ENCODE data around the gene PNMT. TPM values are rescaled to one million over a fixed set of nuclear protein-coding genes. Genes with fewer than 3 reads are reported as not detected.
A peak's percentile ranks its signal among the peaks of the same experiment; 100 is the strongest.

PNMT gene
- total RNA-seq, 4 donors from 2014 or later = 1.4 to 28.1 (median 1.8) TPM

DNA sequence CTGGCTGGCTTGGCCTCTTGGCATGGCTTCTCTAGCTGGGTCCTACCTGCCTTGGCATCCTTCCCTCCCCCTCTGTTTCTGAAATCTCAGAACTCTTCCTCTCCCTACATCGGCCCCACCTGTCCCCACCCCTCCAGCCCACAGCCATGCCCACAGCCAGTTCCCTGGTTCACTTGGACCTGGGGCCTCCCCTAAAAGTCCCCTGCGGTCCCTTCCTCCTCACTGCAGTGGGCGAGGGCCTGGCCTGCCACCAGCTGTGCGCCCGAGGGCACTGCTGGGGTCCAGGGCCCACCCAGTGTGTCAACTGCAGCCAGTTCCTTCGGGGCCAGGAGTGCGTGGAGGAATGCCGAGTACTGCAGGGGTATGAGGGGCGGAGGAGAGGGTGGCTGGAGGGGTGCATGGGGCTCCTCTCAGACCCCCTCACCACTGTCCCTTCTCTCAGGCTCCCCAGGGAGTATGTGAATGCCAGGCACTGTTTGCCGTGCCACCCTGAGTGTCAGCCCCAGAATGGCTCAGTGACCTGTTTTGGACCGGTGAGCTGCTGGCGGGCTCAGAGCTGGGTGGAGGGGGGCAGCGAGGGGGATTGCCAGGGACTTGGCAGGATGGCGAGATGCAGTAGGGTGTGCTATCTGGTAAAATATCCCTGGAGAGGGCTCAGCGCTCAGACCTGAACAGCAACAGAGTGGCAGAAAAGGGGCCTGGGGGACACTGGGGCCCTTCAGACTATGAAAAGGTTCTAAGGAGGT, 48.0 kb downstream of the PNMT start:
- no peak for DNase-seq
- H3K36me3 ChIP-seq = peaks cover 0 to 91% (median 0%) of the 10 kb centered on the region in 3 donors

DNA sequence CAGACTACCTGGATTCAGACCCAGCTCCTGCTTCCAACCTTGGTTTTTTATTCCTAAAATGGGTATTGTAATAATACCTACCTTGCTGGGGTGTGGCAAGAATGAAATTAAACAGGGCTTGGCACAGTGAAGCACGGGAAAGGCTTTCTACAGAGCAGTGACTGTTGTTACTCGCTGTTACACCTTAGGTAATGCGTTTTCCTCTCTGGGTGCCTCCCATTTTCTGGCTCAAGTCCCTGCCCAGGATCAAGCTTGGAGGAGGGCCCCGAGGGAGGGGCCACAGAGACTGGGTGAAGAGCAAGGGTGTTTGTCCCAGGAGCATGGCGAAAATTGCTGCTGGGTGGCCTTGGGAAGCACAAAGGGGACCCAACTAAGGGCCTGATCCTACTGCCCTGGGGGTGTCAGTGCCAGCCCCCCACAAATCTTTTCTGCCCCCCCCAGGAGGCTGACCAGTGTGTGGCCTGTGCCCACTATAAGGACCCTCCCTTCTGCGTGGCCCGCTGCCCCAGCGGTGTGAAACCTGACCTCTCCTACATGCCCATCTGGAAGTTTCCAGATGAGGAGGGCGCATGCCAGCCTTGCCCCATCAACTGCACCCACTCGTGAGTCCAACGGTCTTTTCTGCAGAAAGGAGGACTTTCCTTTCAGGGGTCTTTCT, 48.8 kb downstream of the PNMT start:
- no peaks in the 10 kb centered on the region for H3K27me3 ChIP-seq
- peaks cover 0 to 12% (median 0%) of the 10 kb centered on the region in 4 donors for H3K4me1 ChIP-seq
- DNase-seq = peak in 1 of 3 donors; percentile 61
- TF ChIP-seq POLR2A (IDR thresholded peaks at IDR 0.05) = peak in 1 of 2 donors; percentile 16
- TF ChIP-seq, protein P1, sequence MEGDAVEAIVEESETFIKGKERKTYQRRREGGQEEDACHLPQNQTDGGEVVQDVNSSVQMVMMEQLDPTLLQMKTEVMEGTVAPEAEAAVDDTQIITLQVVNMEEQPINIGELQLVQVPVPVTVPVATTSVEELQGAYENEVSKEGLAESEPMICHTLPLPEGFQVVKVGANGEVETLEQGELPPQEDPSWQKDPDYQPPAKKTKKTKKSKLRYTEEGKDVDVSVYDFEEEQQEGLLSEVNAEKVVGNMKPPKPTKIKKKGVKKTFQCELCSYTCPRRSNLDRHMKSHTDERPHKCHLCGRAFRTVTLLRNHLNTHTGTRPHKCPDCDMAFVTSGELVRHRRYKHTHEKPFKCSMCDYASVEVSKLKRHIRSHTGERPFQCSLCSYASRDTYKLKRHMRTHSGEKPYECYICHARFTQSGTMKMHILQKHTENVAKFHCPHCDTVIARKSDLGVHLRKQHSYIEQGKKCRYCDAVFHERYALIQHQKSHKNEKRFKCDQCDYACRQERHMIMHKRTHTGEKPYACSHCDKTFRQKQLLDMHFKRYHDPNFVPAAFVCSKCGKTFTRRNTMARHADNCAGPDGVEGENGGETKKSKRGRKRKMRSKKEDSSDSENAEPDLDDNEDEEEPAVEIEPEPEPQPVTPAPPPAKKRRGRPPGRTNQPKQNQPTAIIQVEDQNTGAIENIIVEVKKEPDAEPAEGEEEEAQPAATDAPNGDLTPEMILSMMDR (IDR thresholded peaks at IDR 0.05) = no peak
- H3K36me3 ChIP-seq = peaks cover 0 to 91% (median 0%) of the 10 kb centered on the region in 3 donors
- peak overlapping the region in 3 of 4 donors; percentile 40 to 72 (median 50) for H3K27ac ChIP-seq
- no peaks in the 10 kb centered on the region for H3K9me3 ChIP-seq
- no peak overlapping the region for H3K4me3 ChIP-seq

More for the DNA sequence above, 48.0 kb downstream of the PNMT start:
- no peak overlapping the region for H3K4me3 ChIP-seq
- H3K4me1 ChIP-seq = peaks cover 0 to 12% (median 0%) of the 10 kb centered on the region in 4 donors
- H3K27ac ChIP-seq = peak overlapping the region in 3 of 4 donors; percentile 40 to 72 (median 50)
- no peaks in the 10 kb centered on the region for H3K9me3 ChIP-seq
- no peaks in the 10 kb centered on the region for H3K27me3 ChIP-seq
- TF ChIP-seq, protein P1 (IDR thresholded peaks at IDR 0.05) = no peak
- TF ChIP-seq POLR2A (IDR thresholded peaks at IDR 0.05) = no peak

DNA sequence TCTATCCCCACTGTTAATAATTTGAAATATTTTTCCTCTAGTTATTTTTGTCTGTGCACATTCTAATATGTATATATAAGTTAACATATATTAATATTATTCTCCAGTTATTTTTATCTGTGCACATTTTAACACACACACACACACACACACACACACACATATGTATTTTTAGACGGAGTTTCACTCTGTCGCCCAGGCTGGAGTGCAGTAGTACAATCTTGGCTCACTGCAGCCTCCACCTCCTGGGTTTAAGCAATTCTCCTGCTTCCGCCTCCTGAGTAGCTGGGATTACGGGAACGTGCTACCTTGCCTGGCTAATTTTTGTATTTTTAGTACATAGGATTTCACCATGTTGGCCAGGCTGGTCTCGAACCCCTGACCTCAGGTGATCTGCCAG, 49.4 kb downstream of the PNMT start:
- Histone ChIP-seq H3K4me3 (no peak overlapping the region), H3K9me3 (no peaks in the 10 kb centered on the region), H3K27ac (no peak overlapping the region), H3K27me3 (no peaks in the 10 kb centered on the region), H3K4me1 (peaks cover 0 to 12% (median 0%) of the 10 kb centered on the region in 4 donors), H3K36me3 (peaks cover 0 to 87% (median 0%) of the 10 kb centered on the region in 3 donors)
- DNase-seq = no peak
- TF ChIP-seq, protein P1 (IDR thresholded peaks at IDR 0.05) = no peak
- TF ChIP-seq POLR2A (IDR thresholded peaks at IDR 0.05) = no peak

DNA sequence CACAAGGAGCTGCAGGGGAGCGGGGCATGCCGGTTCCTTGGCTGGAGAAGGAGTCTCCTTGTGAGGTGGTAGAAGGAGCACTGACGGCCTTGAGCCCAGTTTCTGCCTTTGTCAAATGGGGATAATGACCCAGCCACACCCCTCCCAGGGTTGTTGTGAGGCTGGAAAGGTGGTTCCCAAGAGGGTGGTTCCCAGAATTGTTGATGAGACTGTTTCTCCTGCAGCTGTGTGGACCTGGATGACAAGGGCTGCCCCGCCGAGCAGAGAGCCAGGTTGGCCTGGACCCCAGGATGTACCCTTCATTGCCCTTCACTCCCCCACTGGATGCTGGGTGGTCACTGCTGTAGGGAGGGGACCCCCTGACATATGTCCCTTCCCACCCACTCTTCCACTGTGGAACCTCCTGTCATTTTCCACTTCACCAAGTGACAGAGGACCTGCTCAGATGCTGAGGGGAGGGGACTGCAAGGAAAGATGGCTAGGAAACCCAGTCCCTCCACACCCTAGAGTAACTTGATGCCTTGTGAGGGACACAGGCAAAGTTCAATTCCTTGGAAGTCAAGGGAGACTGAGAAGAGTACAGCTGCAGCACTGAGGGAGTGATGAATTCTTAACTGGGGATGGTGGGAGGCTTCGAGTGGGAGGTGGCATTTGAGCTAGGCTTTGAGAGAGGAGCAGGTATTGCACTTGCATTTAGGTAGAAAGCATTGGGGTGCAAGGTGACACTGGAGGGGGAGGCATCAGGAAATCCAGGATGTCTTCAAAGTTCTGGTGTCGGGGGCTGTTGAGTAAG, 51.5 kb downstream of the PNMT start:
- H3K27me3 ChIP-seq = no peaks in the 10 kb centered on the region
- H3K9me3 ChIP-seq = no peaks in the 10 kb centered on the region
- DNase-seq = no peak
- no peak for TF ChIP-seq POLR2A (IDR thresholded peaks at IDR 0.05)
- TF ChIP-seq, protein P1 (IDR thresholded peaks at IDR 0.05) = no peak
- no peak overlapping the region for H3K27ac ChIP-seq
- H3K36me3 ChIP-seq = peaks cover 0 to 86% (median 0%) of the 10 kb centered on the region in 3 donors
- no peak overlapping the region for H3K4me3 ChIP-seq
- peaks cover 0 to 12% (median 0%) of the 10 kb centered on the region in 4 donors for H3K4me1 ChIP-seq

Other genes starting within 250 kb of the PNMT start
- gene MED1, start 217.2 kb upstream of the PNMT start, total RNA-seq = 10 to 100 TPM; 22.5 to 41.0 (median 36.8) TPM
- gene CDK12, start 207.0 kb upstream of the PNMT start, total RNA-seq = 100 to 1,000 TPM in 1 of 4 donors, 10 to 100 TPM in 3; 55.3 to 132 (median 81.2) TPM
- gene NEUROD2, start 60.5 kb upstream of the PNMT start, total RNA-seq = not detected
- gene PPP1R1B, start 41.5 kb upstream of the PNMT start, total RNA-seq = 100 to 1,000 TPM in 3 of 4 donors, 10 to 100 TPM in 1; 71.8 to 161 (median 125) TPM
- gene STARD3, start 31.3 kb upstream of the PNMT start, total RNA-seq = 100 to 1,000 TPM; 102 to 212 (median 145) TPM
- 1 to 10 TPM in 2 of 4 donors, under 1 TPM in 1, not detected in 1; 0.53 to 1.9 (median 1.1) TPM for gene TCAP, start 3.1 kb upstream of the PNMT start, total RNA-seq
- gene PGAP3, start 19.6 kb downstream of the PNMT start, total RNA-seq = 10 to 100 TPM; 15.7 to 72.3 (median 65.1) TPM
- 100 to 1,000 TPM; 104 to 339 (median 247) TPM for gene ERBB2, start 31.6 kb downstream of the PNMT start, total RNA-seq
- 10 to 100 TPM; 44.6 to 74.9 (median 57.9) TPM for gene MIEN1, start 62.1 kb downstream of the PNMT start, total RNA-seq
- gene GRB7, start 69.5 kb downstream of the PNMT start, total RNA-seq = 10 to 100 TPM; 14.0 to 64.0 (median 26.3) TPM
- 10 to 100 TPM in 1 of 4 donors, 1 to 10 TPM in 3; 5.4 to 45.4 (median 7.0) TPM for gene IKZF3, start 195.9 kb downstream of the PNMT start, total RNA-seq
- not detected for gene ZPBP2, start 199.7 kb downstream of the PNMT start, total RNA-seq